HG02870 (cell line): ENCODE measurements around the gene TMEM131L.

Experiments used
- ATAC-seq: cut with Tn5 transposase; IDR thresholded peaks from one replicate; pipeline ENCODE4 v1.9.1; 2021; ENCODE audit warnings: mild to moderate bottlenecking, moderate library complexity; ENCODE audit not compliant: unreplicated experiment

TMEM131L gene

GRCh38 chr4:153676984-153677383 is 210.8 kb downstream of the TMEM131L start:
- ATAC-seq, result no peak

DNA sequence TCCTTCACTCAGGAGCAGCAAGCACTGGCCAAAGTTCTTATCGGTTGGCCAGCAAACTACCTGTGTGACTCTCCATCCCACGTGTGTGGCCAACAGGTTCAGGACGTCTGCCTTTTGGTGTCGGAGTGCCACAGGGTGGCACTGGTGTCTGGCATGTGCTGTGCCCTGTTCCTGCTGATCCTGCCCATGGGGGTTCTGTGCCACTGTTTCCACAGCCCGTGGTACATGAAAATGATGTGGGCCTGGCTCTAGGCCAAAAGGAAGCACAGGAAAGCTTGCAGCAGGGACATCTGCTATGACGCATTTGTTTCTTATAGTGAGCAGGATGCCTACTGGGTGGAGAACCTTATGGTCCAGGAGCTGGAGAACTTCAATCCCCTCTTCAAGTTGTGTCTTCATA is 213.3 kb downstream of the TMEM131L start:
- ATAC-seq, result no peak

DNA sequence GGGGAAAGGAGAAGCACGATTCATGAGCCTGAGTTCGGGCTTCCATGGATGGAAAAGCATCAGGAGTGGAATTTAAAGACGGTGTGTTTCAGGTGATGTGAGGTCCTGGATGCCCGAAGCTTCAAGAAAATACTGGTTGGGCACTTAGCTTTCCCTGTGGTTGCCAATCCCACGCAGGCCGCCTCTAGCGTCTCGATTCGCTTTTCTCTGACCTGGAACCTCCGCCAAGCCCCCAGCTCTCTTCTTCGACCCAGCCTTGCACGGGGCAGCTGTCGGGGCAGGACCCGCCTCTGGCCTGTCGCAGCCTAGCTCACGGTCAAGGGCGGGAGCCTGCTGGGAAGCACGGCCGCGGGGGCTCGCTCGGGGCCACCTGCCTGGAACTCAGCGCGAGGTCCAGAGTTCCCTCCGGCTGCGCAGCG is 217.6 kb downstream of the TMEM131L start:
- no peak for ATAC-seq

- peak; percentile 80 for ATAC-seq
Observed at GRCh38 chr4:153684182-153684970, 218.2 kb downstream of the TMEM131L start, which contains the start of gene TLR2. Gene TLR2, plus strand, starts transcription at chr4:153684280. Its CDS starts 18,628 bp downstream, at chr4:153702908.

DNA sequence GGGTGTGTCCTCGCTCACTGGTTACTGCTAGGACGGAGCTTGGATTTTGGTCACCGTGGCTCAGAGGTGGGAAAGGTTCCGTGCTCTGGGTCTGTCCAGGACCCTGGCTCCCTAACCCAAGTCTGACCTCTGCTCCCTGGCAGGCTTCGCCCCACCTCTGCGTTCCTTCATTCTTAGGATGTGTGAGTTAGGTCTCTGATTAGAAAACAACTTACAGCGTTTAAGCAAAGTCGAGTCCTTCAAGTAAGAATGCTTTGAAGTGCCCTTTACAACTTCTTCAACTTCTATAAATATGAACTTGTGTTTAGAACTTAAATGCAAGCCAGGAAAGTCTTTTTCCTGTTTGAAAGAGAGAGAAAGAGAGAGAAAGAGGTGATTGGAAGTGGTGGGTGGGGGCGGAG is 218.8 kb downstream of the TMEM131L start:
- no peak for ATAC-seq
